Lung (tissue), 12 donors: ENCODE measurements around the gene GGT5. TPM values are rescaled to one million over a fixed set of nuclear protein-coding genes. Genes with fewer than 3 reads are reported as not detected.

Source experiments
- ATAC-seq: fragments of 200-7000 bp; cut with Tn5 transposase; one replicate; pipeline ENCODE4 v1.9.1; 2020; ENCODE audit warnings: moderate number of reproducible peaks; ENCODE audit not compliant: insufficient read depth, low FRiP score
- DNase-seq, 3 donors: peaks; one replicate each; pipeline ENCODE4 v3.0.0-alpha.2; 2013 to 2017
- H3K27ac ChIP-seq, 2 donors: one replicate each; pipeline ENCODE4 v1.5.1; 2013; ENCODE audit warnings: mild to moderate bottlenecking in 2 of 2, moderate library complexity in 2 of 2, control low read depth in 1 of 2, inconsistent platforms in 1 of 2, low read depth in 1 of 2, low read length in 1 of 2
- H3K27me3 ChIP-seq, 3 donors: one replicate each; pipeline ENCODE4 v1.5.1; 2013; ENCODE audit warnings: low read length in 2 of 3; ENCODE audit not compliant: control insufficient read depth in 3 of 3, insufficient read depth in 3 of 3
- H3K36me3 ChIP-seq, 4 donors: one replicate each; pipeline ENCODE4 v1.5.1; 2013; ENCODE audit warnings: low read length in 4 of 4, mild to moderate bottlenecking in 1 of 4, moderate library complexity in 1 of 4; ENCODE audit not compliant: control insufficient read depth in 4 of 4, insufficient read depth in 4 of 4
- H3K4me1 ChIP-seq, 5 donors: one replicate each; pipeline ENCODE4 v1.5.1; 2013; ENCODE audit warnings: low read length in 5 of 5, mild to moderate bottlenecking in 2 of 5, moderate library complexity in 1 of 5; ENCODE audit not compliant: control insufficient read depth in 5 of 5, insufficient read depth in 5 of 5
- H3K4me3 ChIP-seq: one replicate; pipeline ENCODE4 v1.5.1; 2013; ENCODE audit warnings: mild to moderate bottlenecking, control low read depth, moderate library complexity
- H3K9ac ChIP-seq, 2 donors: one replicate each; pipeline ENCODE4 v1.5.1; 2013; ENCODE audit warnings: low read length in 2 of 2, control low read depth in 1 of 2; ENCODE audit not compliant: insufficient read depth in 1 of 2
- H3K9me3 ChIP-seq, 4 donors: one replicate each; pipeline ENCODE4 v1.5.1; 2013; ENCODE audit warnings: low read length in 3 of 4, mild to moderate bottlenecking in 1 of 4, moderate library complexity in 1 of 4; ENCODE audit not compliant: control insufficient read depth in 4 of 4, insufficient read depth in 3 of 4
- CTCF ChIP-seq: IDR thresholded peaks from 2 replicates; pipeline ENCODE4 v1.5.1; 2012; ENCODE audit warnings: mild to moderate bottlenecking; ENCODE audit errors: control extremely low read depth, extremely low read depth
- WGBS, 2 donors: extraction: QIAGEN DNeasy Blood & Tissue Kit; methylation state at CpG; one replicate each; pipeline ENCODE4 v1.1.7; 2013; 5-methylcytosine and 5-hydroxymethylcytosine counted together
- polyA plus RNA-seq, 2 donors: library from polyadenylated mRNA; stranded (reverse); fragments of 200-250 nt; gene quantifications; one replicate each; pipeline ENCODE4 v1.2.1, GENCODE V29; 2013
- total RNA-seq, 2 donors: library from RNA; depleted of rRNA in 1 of 2; stranded (reverse); fragments of >200 nt in 1 of 2; gene quantifications; one replicate each; pipeline ENCODE4 v1.2.1, GENCODE V29; 2014 to 2021
- donor health status: control.
- donor health status: control.
- donor health status: Bipolar disorder and iron deficiency.
- donor health status: healthy.
- donor health status: DM: yes; HTN: yes; CAD: no.

Gene GGT5
- total and polyA plus RNA-seq, 4 donors, result 9.8 to 92.0 (median 54.7) TPM

GRCh38 chr22:24191893-24192292 lies 53.0 kb downstream of the GGT5 start:
- WGBS, 2 donors, result 89 to 98% methylated on average over 5 of the region's 5 CpGs
- H3K27me3 ChIP-seq, result no peaks in the 10 kb centered on the region
- DNase-seq, result no peak
- H3K27ac ChIP-seq, result peak overlapping the region in 1 of 2 donors; percentile 0
- H3K4me1 ChIP-seq, result peaks cover 0 to 14% (median 5%) of the 10 kb centered on the region in 5 donors
- no peak for ATAC-seq
- no peaks in the 10 kb centered on the region for H3K9me3 ChIP-seq
- peaks cover 0 to 6% (median 0%) of the 10 kb centered on the region in 4 donors for H3K36me3 ChIP-seq
- no peak for TF ChIP-seq CTCF
- H3K4me3 ChIP-seq, result no peak overlapping the region
- no peak overlapping the region for H3K9ac ChIP-seq

GRCh38 chr22:24191381-24191841 lies 53.5 kb downstream of the GGT5 start:
- H3K27ac ChIP-seq, result peak overlapping the region in 1 of 2 donors; percentile 15
- H3K9ac ChIP-seq, result no peak overlapping the region
- peaks cover 0 to 7% (median 0%) of the 10 kb centered on the region in 4 donors for H3K36me3 ChIP-seq
- 87 to 90% methylated on average over 11 to 12 of the region's 12 CpGs for WGBS, 2 donors
- H3K4me1 ChIP-seq, result peaks cover 0 to 14% (median 5%) of the 10 kb centered on the region in 5 donors
- no peaks in the 10 kb centered on the region for H3K27me3 ChIP-seq
- no peak for TF ChIP-seq CTCF
- H3K9me3 ChIP-seq, result no peaks in the 10 kb centered on the region
- ATAC-seq, result no peak
- no peak for DNase-seq
- H3K4me3 ChIP-seq, result no peak overlapping the region

- no peak for TF ChIP-seq CTCF
- no peak for DNase-seq
- peaks cover 0 to 14% (median 5%) of the 10 kb centered on the region in 5 donors for H3K4me1 ChIP-seq
- H3K27ac ChIP-seq, result peak overlapping the region in 1 of 2 donors; percentile 61
- H3K36me3 ChIP-seq, result peaks cover 0 to 12% (median 0%) of the 10 kb centered on the region in 4 donors
- H3K9ac ChIP-seq, result no peak overlapping the region
- no peak overlapping the region for H3K4me3 ChIP-seq
- ATAC-seq, result no peak
- H3K27me3 ChIP-seq, result no peaks in the 10 kb centered on the region
- no peaks in the 10 kb centered on the region for H3K9me3 ChIP-seq
- WGBS, 2 donors, result 91 to 93% methylated on average over 8 of the region's 8 CpGs
Observed at GRCh38 chr22:24190596-24191208, 54.2 kb downstream of the GGT5 start.
